ENCODE results near the gene TMEM258. TPM values are rescaled to one million over a fixed set of nuclear protein-coding genes. Genes with fewer than 3 reads are reported as not detected.
A peak's percentile ranks its signal among the peaks of the same experiment; 100 is the strongest.

The TMEM258 gene
- total RNA-seq, 1 donor from 2014 or later, result 104 TPM

- ATAC-seq (no peak), DNase-seq (no peak)
- intact Hi-C loops (cut with DNase I), result no loop called here
- Histone ChIP-seq H3K4me3 (no peak overlapping the region), H3K4me1 (no peaks in the 10 kb centered on the region), H3K27ac (no peak overlapping the region), H3K9me3 (no peaks in the 10 kb centered on the region), H3K27me3 (ENCODE audit: low read depth) (peaks cover 10% of the 10 kb centered on the region), H3K36me3 (no peaks in the 10 kb centered on the region)
- no peak for TF ChIP-seq CTCF (IDR thresholded peaks at IDR 0.05)
These were observed 30.2 kb downstream of the TMEM258 start for GRCh38 chr11:61762223-61762615.

- Histone ChIP-seq H3K36me3 (no peaks in the 10 kb centered on the region), H3K4me3 (no peak overlapping the region), H3K27ac (no peak overlapping the region), H3K9me3 (no peaks in the 10 kb centered on the region), H3K4me1 (no peaks in the 10 kb centered on the region), H3K27me3 (ENCODE audit: low read depth) (peaks cover 10% of the 10 kb centered on the region)
- ATAC-seq (no peak), DNase-seq (no peak)
- intact Hi-C loops (cut with DNase I), result no loop called here
- TF ChIP-seq CTCF (IDR thresholded peaks at IDR 0.05), result no peak
These were observed 30.8 kb downstream of the TMEM258 start for GRCh38 chr11:61761440-61762222.

- intact Hi-C loops (cut with DNase I), result no loop called here
- no peak for ATAC-seq
- TF ChIP-seq CTCF (IDR thresholded peaks at IDR 0.05), result no peak
- Histone ChIP-seq H3K9me3 (no peaks in the 10 kb centered on the region), H3K27me3 (ENCODE audit: low read depth) (peaks cover 10% of the 10 kb centered on the region), H3K4me3 (no peak overlapping the region), H3K27ac (no peak overlapping the region), H3K4me1 (no peaks in the 10 kb centered on the region), H3K36me3 (no peaks in the 10 kb centered on the region)
- no peak for DNase-seq
These were observed 31.5 kb downstream of the TMEM258 start for GRCh38 chr11:61760946-61761345.

- H3K4me1 ChIP-seq, result no peaks in the 10 kb centered on the region
- H3K27ac ChIP-seq, result no peak overlapping the region
- no peaks in the 10 kb centered on the region for H3K36me3 ChIP-seq
- no peaks in the 10 kb centered on the region for H3K9me3 ChIP-seq
- H3K4me3 ChIP-seq, result no peak overlapping the region
- DNase-seq, result no peak
- no peak for ATAC-seq
- intact Hi-C loops (cut with DNase I), result no loop called here
- TF ChIP-seq CTCF (IDR thresholded peaks at IDR 0.05), result no peak
- peaks cover 11% of the 10 kb centered on the region for H3K27me3 ChIP-seq (ENCODE audit: low read depth)
These were observed 35.1 kb downstream of the TMEM258 start for GRCh38 chr11:61757213-61757862.

GRCh38 chr11:61756452-61757212, 35.8 kb downstream of the TMEM258 start:
- H3K27me3 ChIP-seq (ENCODE audit: low read depth), result peaks cover 13% of the 10 kb centered on the region
- ATAC-seq, result peak in 1 of 2 donors; percentile 48
- intact Hi-C loops (cut with DNase I), result no loop called here

More at GRCh38 chr11:61756452-61757212, 35.8 kb downstream of the TMEM258 start:
- no peaks in the 10 kb centered on the region for H3K36me3 ChIP-seq
- H3K9me3 ChIP-seq, result no peaks in the 10 kb centered on the region
- H3K27ac ChIP-seq, result no peak overlapping the region
- no peak for DNase-seq
- no peaks in the 10 kb centered on the region for H3K4me1 ChIP-seq
- TF ChIP-seq CTCF (IDR thresholded peaks at IDR 0.05), result no peak
- no peak overlapping the region for H3K4me3 ChIP-seq

Data from lower lobe of right lung (tissue), 2 donors.